Measurements from ENCODE around the gene TRIM45. TPM values are rescaled to one million over a fixed set of nuclear protein-coding genes. Genes with fewer than 3 reads are reported as not detected.

Gene TRIM45
- total and polyA plus RNA-seq, 8 donors: 2.4 to 30.1 (median 5.5) TPM

- peaks cover 4 to 12% (median 10%) of the 10 kb centered on the region in 3 donors for H3K4me1 ChIP-seq
- peak overlapping the region in 3 of 4 donors; percentile 42 to 51 (median 42) for H3K27ac ChIP-seq
- ATAC-seq (no peak), FAIRE-seq (no peak), DNase-seq (no peak)
- TF ChIP-seq CTCF (IDR thresholded peaks at IDR 0.05): no peak
- H3K4me3 ChIP-seq: peak overlapping the region in 1 of 4 donors; percentile 13
- intact Hi-C loops (cut with DNase I): no loop called here
- H3K27me3 ChIP-seq: no peaks in the 10 kb centered on the region
- 65 to 74% methylated on average over 13 of the region's 13 CpGs for WGBS, 2 donors
- peaks cover 0 to 32% (median 0%) of the 10 kb centered on the region in 3 donors for H3K36me3 ChIP-seq
- no peaks in the 10 kb centered on the region for H3K9me3 ChIP-seq
Measured at GRCh38 chr1:117116090-117116783, 5.3 kb downstream of the TRIM45 start.

GRCh38 chr1:117114877-117115276, 6.7 kb downstream of the TRIM45 start:
- Histone ChIP-seq H3K36me3 (peaks cover 0 to 41% (median 0%) of the 10 kb centered on the region in 3 donors), H3K27me3 (no peaks in the 10 kb centered on the region), H3K4me3 (no peak overlapping the region), H3K4me1 (peaks cover 0 to 10% (median 7%) of the 10 kb centered on the region in 3 donors), H3K9me3 (no peaks in the 10 kb centered on the region), H3K27ac (no peak overlapping the region)
- 72 to 84% methylated on average over 2 of the region's 2 CpGs for WGBS, 2 donors
- ATAC-seq (no peak), FAIRE-seq (no peak), DNase-seq (no peak)
- TF ChIP-seq CTCF (IDR thresholded peaks at IDR 0.05): no peak
- intact Hi-C loops (cut with DNase I): no loop called here

- Histone ChIP-seq H3K4me1 (peaks cover 0 to 10% (median 7%) of the 10 kb centered on the region in 3 donors), H3K27me3 (no peaks in the 10 kb centered on the region), H3K4me3 (no peak overlapping the region), H3K27ac (no peak overlapping the region), H3K36me3 (peaks cover 0 to 41% (median 0%) of the 10 kb centered on the region in 3 donors), H3K9me3 (no peaks in the 10 kb centered on the region)
- no peak for TF ChIP-seq CTCF (IDR thresholded peaks at IDR 0.05)
- FAIRE-seq: no peak
- intact Hi-C loops (cut with DNase I): no loop called here
- ATAC-seq: no peak
- no peak for DNase-seq
- 96% methylated on average over 11 of the region's 11 CpGs for WGBS, 2 donors
Measured at GRCh38 chr1:117113199-117113598, 8.3 kb downstream of the TRIM45 start.

- Histone ChIP-seq H3K9me3 (no peaks in the 10 kb centered on the region), H3K27ac (no peak overlapping the region), H3K36me3 (peaks cover 0 to 41% (median 0%) of the 10 kb centered on the region in 3 donors), H3K4me3 (no peak overlapping the region), H3K27me3 (no peaks in the 10 kb centered on the region), H3K4me1 (peaks cover 0 to 6% (median 4%) of the 10 kb centered on the region in 3 donors)
- intact Hi-C loops (cut with DNase I): no loop called here
- ATAC-seq (no peak), DNase-seq (no peak), FAIRE-seq (no peak)
- WGBS, 2 donors: 89 to 93% methylated on average over 7 of the region's 7 CpGs
- no peak for TF ChIP-seq CTCF (IDR thresholded peaks at IDR 0.05)
Measured at GRCh38 chr1:117112047-117112717, 9.4 kb downstream of the TRIM45 start.

- Histone ChIP-seq H3K4me1 (peaks cover 0 to 4% (median 0%) of the 10 kb centered on the region in 3 donors), H3K9me3 (no peaks in the 10 kb centered on the region), H3K27me3 (no peaks in the 10 kb centered on the region), H3K4me3 (no peak overlapping the region), H3K27ac (no peak overlapping the region), H3K36me3 (peaks cover 0 to 41% (median 0%) of the 10 kb centered on the region in 3 donors)
- no peak for DNase-seq
- 84 to 96% methylated on average over 2 of the region's 2 CpGs for WGBS, 2 donors
- ATAC-seq: no peak
- intact Hi-C loops (cut with DNase I): no loop called here
- no peak for FAIRE-seq
- no peak for TF ChIP-seq CTCF (IDR thresholded peaks at IDR 0.05)
Measured at GRCh38 chr1:117110774-117111173, 10.8 kb downstream of the TRIM45 start.
